ENCODE data around the gene SEMA6C.

SEMA6C gene

DNA sequence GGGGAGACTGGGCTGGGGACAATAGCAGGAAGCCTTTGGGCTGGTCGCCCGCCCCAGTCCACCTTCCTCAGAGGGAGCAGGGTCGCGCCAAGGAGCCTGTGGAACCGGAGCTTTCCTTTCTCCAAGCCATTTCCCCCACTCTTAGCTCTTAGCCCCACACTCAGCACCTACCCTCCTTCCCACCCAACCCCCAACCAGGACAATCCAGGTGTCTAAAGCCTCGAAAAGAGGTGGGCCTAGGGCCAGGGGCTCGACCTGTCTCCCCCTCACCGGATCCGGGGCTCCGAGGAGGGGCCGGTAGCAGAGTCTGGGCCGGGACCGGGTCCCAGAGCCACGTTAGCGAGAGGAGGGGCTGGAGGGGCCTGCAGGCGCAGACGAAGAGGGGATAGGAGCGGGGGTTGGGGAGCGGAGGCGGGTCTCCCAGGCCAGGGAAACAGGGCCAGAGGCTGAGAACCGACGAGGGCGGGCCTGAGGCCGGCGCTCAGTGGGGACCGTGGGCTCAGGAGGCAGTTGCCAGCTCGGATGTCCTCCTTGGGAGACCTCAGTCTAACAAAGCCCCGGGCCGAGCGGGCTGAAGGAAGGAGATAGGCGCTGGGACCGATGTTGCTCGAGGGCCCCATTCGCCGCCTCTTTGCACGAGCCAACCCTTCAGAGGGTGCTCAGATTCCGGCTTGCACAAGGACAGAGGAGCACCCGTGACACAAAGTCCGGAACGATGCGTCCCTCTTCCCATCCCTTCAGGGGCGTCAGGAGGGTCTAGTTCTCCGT, 943 bp downstream of the SEMA6C start:
- TF ChIP-seq, protein P1, sequence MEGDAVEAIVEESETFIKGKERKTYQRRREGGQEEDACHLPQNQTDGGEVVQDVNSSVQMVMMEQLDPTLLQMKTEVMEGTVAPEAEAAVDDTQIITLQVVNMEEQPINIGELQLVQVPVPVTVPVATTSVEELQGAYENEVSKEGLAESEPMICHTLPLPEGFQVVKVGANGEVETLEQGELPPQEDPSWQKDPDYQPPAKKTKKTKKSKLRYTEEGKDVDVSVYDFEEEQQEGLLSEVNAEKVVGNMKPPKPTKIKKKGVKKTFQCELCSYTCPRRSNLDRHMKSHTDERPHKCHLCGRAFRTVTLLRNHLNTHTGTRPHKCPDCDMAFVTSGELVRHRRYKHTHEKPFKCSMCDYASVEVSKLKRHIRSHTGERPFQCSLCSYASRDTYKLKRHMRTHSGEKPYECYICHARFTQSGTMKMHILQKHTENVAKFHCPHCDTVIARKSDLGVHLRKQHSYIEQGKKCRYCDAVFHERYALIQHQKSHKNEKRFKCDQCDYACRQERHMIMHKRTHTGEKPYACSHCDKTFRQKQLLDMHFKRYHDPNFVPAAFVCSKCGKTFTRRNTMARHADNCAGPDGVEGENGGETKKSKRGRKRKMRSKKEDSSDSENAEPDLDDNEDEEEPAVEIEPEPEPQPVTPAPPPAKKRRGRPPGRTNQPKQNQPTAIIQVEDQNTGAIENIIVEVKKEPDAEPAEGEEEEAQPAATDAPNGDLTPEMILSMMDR (IDR thresholded peaks at IDR 0.05), result no peak
- no peak overlapping the region for H3K27ac ChIP-seq
- H3K9me3 ChIP-seq, result no peaks in the 10 kb centered on the region
- H3K36me3 ChIP-seq, result no peaks in the 10 kb centered on the region
- H3K27me3 ChIP-seq, result peaks cover 58% of the 10 kb centered on the region
- H3K4me1 ChIP-seq (ENCODE audit: control insufficient read depth in 1 of 2, insufficient read depth in 1 of 2, low read depth in 1 of 2, low read length in 1 of 2), result peaks cover 16 to 23% of the 10 kb centered on the region in 2 experiments
- peak overlapping the region; percentile 78 to 99 for H3K4me3 ChIP-seq (ENCODE audit: low read depth in 1 of 2, low read length in 1 of 2)

DNA sequence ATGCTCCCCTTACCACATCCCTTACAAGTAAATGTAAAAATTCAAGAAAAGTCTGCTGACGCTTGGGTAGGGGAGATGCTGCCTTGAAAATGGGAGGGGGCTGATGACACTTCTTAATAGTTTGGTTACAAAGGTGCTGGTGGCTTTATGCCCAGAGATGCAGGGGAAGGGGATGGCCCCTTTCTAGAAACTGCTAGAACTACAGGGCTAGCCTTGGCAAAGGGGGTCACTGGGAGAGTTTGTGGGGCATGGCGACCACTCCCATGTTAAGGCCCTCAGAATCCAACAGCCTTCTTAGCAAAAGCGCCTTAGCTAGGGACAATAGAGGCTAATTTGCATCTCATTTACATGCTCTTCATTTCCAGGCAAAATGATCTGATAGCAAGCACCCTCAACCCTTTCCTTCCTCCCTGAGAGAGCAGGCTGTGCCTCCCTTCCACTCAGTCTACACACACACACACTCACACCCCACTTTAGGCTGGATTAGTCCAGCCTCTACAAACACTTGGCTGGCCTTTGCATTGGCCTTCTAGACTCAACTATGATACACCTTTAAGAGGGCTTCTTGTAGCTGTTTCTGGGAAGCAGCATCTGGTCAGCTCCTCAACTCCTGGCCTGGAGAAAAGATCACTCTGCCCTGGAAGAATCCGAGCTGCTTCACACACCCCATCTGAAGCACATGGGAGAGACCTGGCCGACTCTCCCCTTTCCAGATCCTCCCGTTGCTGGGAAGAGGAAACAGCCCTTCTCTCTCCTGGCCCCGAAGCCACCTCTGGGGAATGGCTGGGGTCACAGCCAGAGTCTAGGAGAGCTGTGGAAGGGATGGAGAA, 1.7 kb downstream of the SEMA6C start:
- H3K9me3 ChIP-seq, result no peaks in the 10 kb centered on the region
- TF ChIP-seq, protein P1 (IDR thresholded peaks at IDR 0.05), result no peak
- no peak overlapping the region for H3K27ac ChIP-seq
- H3K36me3 ChIP-seq, result no peaks in the 10 kb centered on the region
- H3K4me1 ChIP-seq (ENCODE audit: control insufficient read depth in 1 of 2, insufficient read depth in 1 of 2, low read depth in 1 of 2, low read length in 1 of 2), result peaks cover 16 to 23% of the 10 kb centered on the region in 2 experiments
- no peak overlapping the region for H3K4me3 ChIP-seq (ENCODE audit: low read depth in 1 of 2, low read length in 1 of 2)
- peaks cover 58% of the 10 kb centered on the region for H3K27me3 ChIP-seq

DNA sequence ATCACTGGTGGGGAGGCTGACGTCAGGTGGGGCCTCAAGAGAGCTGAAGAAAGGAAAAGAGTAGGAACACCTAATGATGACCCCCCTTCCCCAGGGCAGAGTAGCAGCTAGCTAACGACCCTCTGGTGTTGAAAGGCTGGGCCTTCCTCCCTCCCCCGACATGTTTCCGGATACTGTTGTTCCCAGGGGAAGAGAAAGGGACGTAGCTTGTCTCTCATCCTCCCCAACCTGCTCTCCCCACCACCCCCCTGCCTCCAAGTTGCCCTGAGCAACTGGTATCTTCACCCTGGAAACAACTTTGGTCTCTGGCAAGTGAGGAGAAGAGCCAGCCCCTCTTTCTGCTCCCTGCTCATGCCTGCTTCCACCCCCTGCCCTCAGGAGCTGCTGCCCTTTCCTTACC, 2.4 kb downstream of the SEMA6C start:
- H3K9me3 ChIP-seq, result no peaks in the 10 kb centered on the region
- H3K27me3 ChIP-seq, result peaks cover 58% of the 10 kb centered on the region
- TF ChIP-seq, protein P1 (IDR thresholded peaks at IDR 0.05), result no peak
- peaks cover 16 to 23% of the 10 kb centered on the region in 2 experiments for H3K4me1 ChIP-seq (ENCODE audit: control insufficient read depth in 1 of 2, insufficient read depth in 1 of 2, low read depth in 1 of 2, low read length in 1 of 2)
- H3K36me3 ChIP-seq, result no peaks in the 10 kb centered on the region
- no peak overlapping the region for H3K27ac ChIP-seq
- no peak overlapping the region for H3K4me3 ChIP-seq (ENCODE audit: low read depth in 1 of 2, low read length in 1 of 2)

DNA sequence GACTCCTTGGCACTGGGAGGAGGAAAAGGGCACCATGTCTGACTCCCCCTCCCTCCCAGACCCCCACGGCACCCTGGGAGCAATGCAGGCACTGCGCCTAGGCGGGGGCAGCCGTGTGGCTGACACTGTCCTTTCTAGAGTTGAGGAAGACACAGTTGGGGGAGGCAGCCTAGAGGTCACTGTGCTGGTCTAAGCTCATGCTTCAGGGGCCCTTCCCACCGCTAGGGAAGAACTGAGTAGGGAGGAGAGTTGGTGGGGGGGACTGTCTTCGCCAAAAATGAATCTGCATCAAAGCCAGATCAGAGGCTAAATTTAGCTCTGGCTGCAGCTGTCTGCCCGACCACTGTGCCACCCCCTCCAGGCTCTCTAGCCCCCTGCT, 3.4 kb downstream of the SEMA6C start:
- Histone ChIP-seq H3K27ac (no peak overlapping the region), H3K4me1 (ENCODE audit: control insufficient read depth in 1 of 2, insufficient read depth in 1 of 2, low read depth in 1 of 2, low read length in 1 of 2) (peaks cover 16 to 23% of the 10 kb centered on the region in 2 experiments), H3K9me3 (no peaks in the 10 kb centered on the region), H3K27me3 (peaks cover 53% of the 10 kb centered on the region), H3K4me3 (ENCODE audit: low read depth in 1 of 2, low read length in 1 of 2) (no peak overlapping the region), H3K36me3 (no peaks in the 10 kb centered on the region)
- TF ChIP-seq, protein P1 (IDR thresholded peaks at IDR 0.05), result no peak

DNA sequence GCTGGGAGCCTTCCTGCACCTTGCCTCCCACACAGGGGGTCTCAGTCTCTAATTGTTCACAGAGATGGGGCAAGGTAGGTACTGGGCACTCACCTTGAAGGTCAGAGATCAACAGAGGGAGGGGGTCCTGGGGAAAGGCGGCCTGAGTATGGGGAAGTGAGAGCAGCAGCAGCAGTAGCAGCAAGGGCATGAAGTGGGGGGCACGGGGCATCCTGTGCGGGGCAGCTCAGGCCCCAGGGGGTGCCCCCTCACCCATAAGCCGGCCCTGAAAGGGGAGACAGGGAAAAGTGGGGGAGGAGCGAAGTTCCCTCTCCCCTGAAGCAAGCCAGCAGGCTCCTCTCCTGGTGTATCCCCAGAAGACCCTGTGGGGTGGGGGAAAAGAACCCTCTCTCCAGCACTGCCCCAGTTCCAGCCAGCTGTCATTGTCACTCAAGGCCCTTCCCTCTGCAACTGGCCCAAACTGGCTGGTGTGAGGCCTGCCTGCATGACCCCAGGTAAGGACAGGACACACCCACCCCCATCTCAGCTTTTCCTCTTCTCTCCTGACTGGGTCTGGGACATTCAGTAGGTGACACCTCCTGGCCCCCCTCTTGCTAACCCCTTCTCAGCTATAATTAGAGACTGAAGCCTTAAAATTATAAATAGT, 3.9 kb downstream of the SEMA6C start:
- Histone ChIP-seq H3K27ac (no peak overlapping the region), H3K4me3 (ENCODE audit: low read depth in 1 of 2, low read length in 1 of 2) (no peak overlapping the region), H3K9me3 (no peaks in the 10 kb centered on the region), H3K27me3 (peaks cover 48% of the 10 kb centered on the region), H3K36me3 (no peaks in the 10 kb centered on the region), H3K4me1 (ENCODE audit: control insufficient read depth in 1 of 2, insufficient read depth in 1 of 2, low read depth in 1 of 2, low read length in 1 of 2) (peaks cover 16 to 23% of the 10 kb centered on the region in 2 experiments)
- TF ChIP-seq, protein P1 (IDR thresholded peaks at IDR 0.05), result no peak
